Keratinocyte (primary cell): ENCODE measurements around the gene THTPA.

ENCODE experiments used
- EZH2 ChIP-seq: IDR thresholded peaks from one replicate; pipeline ENCODE4 v1.6.1; 2012; ENCODE audit warnings: inconsistent platforms, mild to moderate bottlenecking, low read length, moderate library complexity
- TF ChIP-seq, protein P1 (sequence below), 3 experiments: IDR thresholded peaks in 1 of 3; conservative IDR thresholded peaks in 1 of 3; optimal IDR thresholded peaks in 1 of 3; 2 replicates in 2 of 3; 3 replicates in 1 of 3; pipeline versions ENCODE3 to v1.5.1; 2011; ENCODE audit warnings: low read length in 3 of 3, mild to moderate bottlenecking in 3 of 3, moderate library complexity in 2 of 3, control low read depth in 1 of 3, inconsistent platforms in 1 of 3; ENCODE audit not compliant: insufficient read depth in 2 of 3; ENCODE audit errors: extremely low read depth in 1 of 3

DNA sequence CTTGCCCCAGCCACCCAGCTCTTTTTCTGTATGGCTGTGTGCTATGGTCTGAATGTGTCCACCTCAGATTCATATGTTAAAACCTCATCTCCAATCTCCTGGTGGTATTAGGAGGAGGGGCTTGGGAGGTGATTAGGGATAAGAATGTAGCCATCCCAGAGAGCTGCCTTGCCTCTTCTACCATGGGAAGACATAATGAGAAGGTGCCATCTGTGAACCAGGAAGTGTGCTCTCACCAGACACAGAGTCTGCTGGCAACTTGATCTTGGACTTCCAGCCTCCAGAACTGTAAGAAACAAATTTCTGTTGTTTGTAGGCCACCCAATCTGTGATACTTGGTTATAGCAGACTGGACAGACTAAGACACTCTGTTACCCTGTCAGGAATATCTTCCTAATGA is 45.4 kb downstream of the THTPA start:
- no peak for TF ChIP-seq EZH2
- TF ChIP-seq, protein P1, sequence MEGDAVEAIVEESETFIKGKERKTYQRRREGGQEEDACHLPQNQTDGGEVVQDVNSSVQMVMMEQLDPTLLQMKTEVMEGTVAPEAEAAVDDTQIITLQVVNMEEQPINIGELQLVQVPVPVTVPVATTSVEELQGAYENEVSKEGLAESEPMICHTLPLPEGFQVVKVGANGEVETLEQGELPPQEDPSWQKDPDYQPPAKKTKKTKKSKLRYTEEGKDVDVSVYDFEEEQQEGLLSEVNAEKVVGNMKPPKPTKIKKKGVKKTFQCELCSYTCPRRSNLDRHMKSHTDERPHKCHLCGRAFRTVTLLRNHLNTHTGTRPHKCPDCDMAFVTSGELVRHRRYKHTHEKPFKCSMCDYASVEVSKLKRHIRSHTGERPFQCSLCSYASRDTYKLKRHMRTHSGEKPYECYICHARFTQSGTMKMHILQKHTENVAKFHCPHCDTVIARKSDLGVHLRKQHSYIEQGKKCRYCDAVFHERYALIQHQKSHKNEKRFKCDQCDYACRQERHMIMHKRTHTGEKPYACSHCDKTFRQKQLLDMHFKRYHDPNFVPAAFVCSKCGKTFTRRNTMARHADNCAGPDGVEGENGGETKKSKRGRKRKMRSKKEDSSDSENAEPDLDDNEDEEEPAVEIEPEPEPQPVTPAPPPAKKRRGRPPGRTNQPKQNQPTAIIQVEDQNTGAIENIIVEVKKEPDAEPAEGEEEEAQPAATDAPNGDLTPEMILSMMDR (optimal IDR thresholded peaks at IDR 0.05 in 1 of 3, IDR thresholded peaks at IDR 0.05 in 1 of 3, conservative IDR thresholded peaks at IDR 0.05 in 1 of 3; ENCODE audit: extremely low read depth in 1 of 3, insufficient read depth in 2 of 3, low read length in 3 of 3) = no peak
